ENCODE data around the gene DRAP1.

- TF ChIP-seq CTCF (IDR thresholded peaks at IDR 0.05): no peak
- no peak for TF ChIP-seq POLR2A (IDR thresholded peaks at IDR 0.05)
Measured at GRCh38 chr11:65917434-65918210, 1.6 kb upstream of the DRAP1 start.
